ENCODE measurements around the gene ABI2.
A peak's percentile ranks its signal among the peaks of the same experiment; 100 is the strongest.

ABI2 gene

DNA sequence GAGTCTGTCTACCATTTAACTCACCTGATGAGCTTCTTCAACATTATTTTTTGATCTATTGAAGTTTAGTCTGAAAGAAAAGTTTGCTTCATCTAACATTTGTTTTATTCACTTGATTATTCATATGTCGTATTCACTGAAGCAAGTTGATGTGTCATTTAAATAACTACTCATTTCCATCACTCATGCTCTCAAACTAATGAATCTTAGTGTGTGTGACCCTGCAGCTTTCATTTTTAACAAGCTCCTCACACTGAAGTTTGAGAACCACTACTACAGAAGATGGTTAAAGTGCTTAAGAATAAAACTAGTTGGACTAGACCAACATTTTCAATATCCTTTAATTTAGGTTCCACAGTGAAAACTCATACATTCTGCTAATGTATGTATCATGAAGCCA lies 1.8 kb upstream of the ABI2 start:
- Histone ChIP-seq H3K27me3 (ENCODE audit: insufficient read depth, low read length) (no peaks in the 10 kb centered on the region), H3K23ac (ENCODE audit: low read length) (no peak overlapping the region), H3K79me1 (ENCODE audit: low read length) (peaks cover 11% of the 10 kb centered on the region), H3K27ac (ENCODE audit: low read depth, low read length) (no peak overlapping the region), H3K79me2 (ENCODE audit: control insufficient read depth, insufficient read depth, low read length, poor library complexity) (peaks cover 11% of the 10 kb centered on the region), H3K18ac (ENCODE audit: low read length) (no peak overlapping the region), H3K9me3 (ENCODE audit: insufficient read depth, low read depth, low read length) (no peaks in the 10 kb centered on the region), H3K4me1 (ENCODE audit: control insufficient read depth in 1 of 2, insufficient read depth in 2 of 2, low read length in 2 of 2) (no peaks in the 10 kb centered on the region), H3K9ac (ENCODE audit: low read length) (no peak overlapping the region), H2AFZ (ENCODE audit: insufficient read depth, low read length, poor library complexity) (no peak overlapping the region), H3K36me3 (ENCODE audit: control insufficient read depth in 1 of 2, insufficient read depth in 2 of 2, low read length in 2 of 2) (no peaks in the 10 kb centered on the region), H2BK120ac (ENCODE audit: insufficient read depth, low read length, poor library complexity) (no peak overlapping the region), H2BK12ac (ENCODE audit: low read length) (no peak overlapping the region), H4K91ac (ENCODE audit: low read depth, low read length) (no peak overlapping the region), H2BK5ac (ENCODE audit: low read depth, low read length, poor library complexity) (no peak overlapping the region), H4K12ac (ENCODE audit: low read depth, low read length) (no peak overlapping the region), H4K8ac (ENCODE audit: low read depth, low read length) (no peak overlapping the region), H3K4me2 (ENCODE audit: low read length) (no peak overlapping the region), H3K4ac (ENCODE audit: low read depth, low read length) (no peak overlapping the region), H2AK5ac (ENCODE audit: low read length) (no peak overlapping the region), H3K14ac (ENCODE audit: low read length) (no peak overlapping the region), H3K4me3 (ENCODE audit: low read depth, low read length) (no peak overlapping the region)
- no peak for DNase-seq
- no CpG with 5 or more reads among the region's 1 CpG for WGBS (ENCODE audit: extremely low coverage, insufficient coverage, insufficient read length)

DNA sequence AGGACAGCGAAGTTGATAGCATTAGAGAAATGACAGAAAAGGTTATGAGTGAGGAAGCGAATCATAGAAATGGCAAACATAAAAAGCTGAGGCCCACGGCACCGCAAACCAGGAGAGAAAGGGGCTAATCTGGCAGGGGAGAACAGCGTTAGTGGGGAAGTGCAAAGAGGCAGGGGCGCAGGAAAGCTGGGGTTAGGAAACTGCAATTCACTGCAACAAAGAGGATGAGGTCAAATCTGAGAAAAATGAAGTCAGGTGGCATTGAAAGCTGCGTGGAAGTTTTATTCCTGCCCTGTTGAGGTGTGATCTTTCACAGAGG lies 653 bp upstream of the ABI2 start:
- Histone ChIP-seq H3K4me1 (ENCODE audit: control insufficient read depth in 1 of 2, insufficient read depth in 2 of 2, low read length in 2 of 2) (no peaks in the 10 kb centered on the region), H3K79me1 (ENCODE audit: low read length) (peaks cover 11% of the 10 kb centered on the region), H2BK5ac (ENCODE audit: low read depth, low read length, poor library complexity) (peak overlapping the region; percentile 66), H3K27me3 (ENCODE audit: insufficient read depth, low read length) (no peaks in the 10 kb centered on the region), H3K36me3 (ENCODE audit: control insufficient read depth in 1 of 2, insufficient read depth in 2 of 2, low read length in 2 of 2) (no peaks in the 10 kb centered on the region), H3K9me3 (ENCODE audit: insufficient read depth, low read depth, low read length) (no peaks in the 10 kb centered on the region), H3K23ac (ENCODE audit: low read length) (no peak overlapping the region), H2BK12ac (ENCODE audit: low read length) (peak overlapping the region; percentile 6), H3K9ac (ENCODE audit: low read length) (peak overlapping the region; percentile 60), H4K91ac (ENCODE audit: low read depth, low read length) (peak overlapping the region; percentile 64), H3K4ac (ENCODE audit: low read depth, low read length) (peak overlapping the region; percentile 29), H2AFZ (ENCODE audit: insufficient read depth, low read length, poor library complexity) (peak overlapping the region; percentile 53), H3K4me2 (ENCODE audit: low read length) (peak overlapping the region; percentile 90), H3K4me3 (ENCODE audit: low read depth, low read length) (peak overlapping the region; percentile 70), H3K14ac (ENCODE audit: low read length) (peak overlapping the region; percentile 90), H3K27ac (ENCODE audit: low read depth, low read length) (peak overlapping the region; percentile 87), H4K12ac (ENCODE audit: low read depth, low read length) (peak overlapping the region; percentile 91), H3K18ac (ENCODE audit: low read length) (peak overlapping the region; percentile 74), H4K8ac (ENCODE audit: low read depth, low read length) (peak overlapping the region; percentile 90), H2BK120ac (ENCODE audit: insufficient read depth, low read length, poor library complexity) (peak overlapping the region; percentile 80), H2AK5ac (ENCODE audit: low read length) (no peak overlapping the region), H3K79me2 (ENCODE audit: control insufficient read depth, insufficient read depth, low read length, poor library complexity) (peaks cover 12% of the 10 kb centered on the region)
- no peak for DNase-seq
- no CpG with 5 or more reads among the region's 7 CpGs for WGBS (ENCODE audit: extremely low coverage, insufficient coverage, insufficient read length)

DNA sequence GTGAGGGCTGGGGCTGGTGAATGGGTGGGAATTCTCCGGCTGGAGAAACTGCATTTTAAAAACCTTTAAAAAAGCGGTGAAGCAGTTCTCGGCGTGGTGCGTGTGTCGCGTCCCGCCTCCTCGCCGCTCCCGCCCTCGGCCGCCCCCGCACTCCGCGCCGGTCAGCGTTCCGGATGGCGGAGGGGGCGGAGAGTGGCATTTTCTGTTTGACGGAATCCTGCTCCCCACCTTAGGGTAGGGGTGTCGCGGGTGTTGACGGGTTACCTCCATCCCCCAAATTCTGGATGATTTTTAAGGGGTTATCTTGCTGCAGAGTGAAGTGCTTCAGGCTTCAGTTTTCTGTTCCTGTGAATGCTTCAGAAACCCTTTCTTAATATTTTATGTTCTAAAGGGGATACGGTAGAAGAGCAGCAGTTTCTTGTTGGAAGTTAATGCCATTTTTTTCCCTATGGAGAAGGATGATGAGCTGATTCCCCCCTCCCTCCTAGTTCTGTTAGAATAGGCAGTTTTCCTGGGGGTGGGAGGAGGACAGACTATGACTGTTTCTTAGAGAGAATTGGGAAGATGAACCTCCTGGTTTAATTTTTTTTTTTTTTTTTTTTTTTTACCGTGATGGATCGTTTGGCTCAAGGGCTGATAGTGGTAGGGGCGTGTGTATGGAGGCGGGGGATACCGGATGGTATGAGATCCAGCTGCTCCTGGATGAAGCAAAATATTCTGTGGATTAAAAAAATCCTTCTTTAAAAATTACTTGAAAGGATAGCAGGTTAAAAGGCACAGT lies 756 bp downstream of the ABI2 start:
- Histone ChIP-seq H2BK120ac (ENCODE audit: insufficient read depth, low read length, poor library complexity) (no peak overlapping the region), H3K79me2 (ENCODE audit: control insufficient read depth, insufficient read depth, low read length, poor library complexity) (peaks cover 12% of the 10 kb centered on the region), H3K18ac (ENCODE audit: low read length) (peak overlapping the region; percentile 43), H3K4me1 (ENCODE audit: control insufficient read depth in 1 of 2, insufficient read depth in 2 of 2, low read length in 2 of 2) (no peaks in the 10 kb centered on the region), H3K4me3 (ENCODE audit: low read depth, low read length) (peak overlapping the region; percentile 99), H3K4me2 (ENCODE audit: low read length) (peak overlapping the region; percentile 63), H2AFZ (ENCODE audit: insufficient read depth, low read length, poor library complexity) (peak overlapping the region; percentile 98), H3K27me3 (ENCODE audit: insufficient read depth, low read length) (no peaks in the 10 kb centered on the region), H3K9me3 (ENCODE audit: insufficient read depth, low read depth, low read length) (no peaks in the 10 kb centered on the region), H3K36me3 (ENCODE audit: control insufficient read depth in 1 of 2, insufficient read depth in 2 of 2, low read length in 2 of 2) (peaks cover 0 to 2% of the 10 kb centered on the region in 2 experiments), H3K9ac (ENCODE audit: low read length) (peak overlapping the region; percentile 87), H2BK12ac (ENCODE audit: low read length) (no peak overlapping the region), H3K27ac (ENCODE audit: low read depth, low read length) (peak overlapping the region; percentile 76), H2BK5ac (ENCODE audit: low read depth, low read length, poor library complexity) (peak overlapping the region; percentile 64), H4K91ac (ENCODE audit: low read depth, low read length) (peak overlapping the region; percentile 75), H3K4ac (ENCODE audit: low read depth, low read length) (peak overlapping the region; percentile 74), H3K79me1 (ENCODE audit: low read length) (peaks cover 11% of the 10 kb centered on the region), H3K23ac (ENCODE audit: low read length) (no peak overlapping the region), H4K8ac (ENCODE audit: low read depth, low read length) (peak overlapping the region; percentile 64), H4K12ac (ENCODE audit: low read depth, low read length) (peak overlapping the region; percentile 76), H2AK5ac (ENCODE audit: low read length) (no peak overlapping the region), H3K14ac (ENCODE audit: low read length) (no peak overlapping the region)
- WGBS (ENCODE audit: extremely low coverage, insufficient coverage, insufficient read length) = no CpG with 5 or more reads among the region's 31 CpGs
- DNase-seq = peak; percentile 24 to 49

DNA sequence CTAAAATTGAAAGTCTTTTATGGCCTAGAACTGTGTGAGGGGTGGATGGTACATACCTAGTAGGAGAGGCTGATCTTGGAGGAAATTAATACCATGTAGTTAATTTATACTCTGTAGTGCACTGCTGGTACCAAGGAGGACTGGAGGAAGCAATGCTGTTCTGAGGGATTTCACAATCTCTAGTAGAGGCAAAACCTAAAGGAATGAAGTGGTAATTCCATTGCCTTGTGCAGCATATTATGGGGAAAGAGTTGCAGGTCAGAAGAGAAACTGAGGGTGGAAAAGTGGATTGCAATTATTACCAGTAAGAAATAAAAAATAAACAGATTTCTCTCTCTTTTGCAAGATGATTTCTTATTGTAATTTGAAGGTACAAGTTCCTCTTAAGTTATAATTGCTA lies 2.2 kb downstream of the ABI2 start:
- no peak overlapping the region for H3K4ac ChIP-seq (ENCODE audit: low read depth, low read length)
- no peaks in the 10 kb centered on the region for H3K27me3 ChIP-seq (ENCODE audit: insufficient read depth, low read length)

More for the DNA sequence above, 2.2 kb downstream of the ABI2 start:
- no peak overlapping the region for H3K9ac ChIP-seq (ENCODE audit: low read length)
- DNase-seq = peak; percentile 15 to 67
- no peak overlapping the region for H3K14ac ChIP-seq (ENCODE audit: low read length)
- H3K18ac ChIP-seq (ENCODE audit: low read length) = no peak overlapping the region
- H2BK120ac ChIP-seq (ENCODE audit: insufficient read depth, low read length, poor library complexity) = no peak overlapping the region
- no peak overlapping the region for H3K4me2 ChIP-seq (ENCODE audit: low read length)
- no peak overlapping the region for H2BK12ac ChIP-seq (ENCODE audit: low read length)
- H3K4me1 ChIP-seq (ENCODE audit: control insufficient read depth in 1 of 2, insufficient read depth in 2 of 2, low read length in 2 of 2) = no peaks in the 10 kb centered on the region
- no peak overlapping the region for H4K12ac ChIP-seq (ENCODE audit: low read depth, low read length)
- no peak overlapping the region for H3K27ac ChIP-seq (ENCODE audit: low read depth, low read length)
- H2BK5ac ChIP-seq (ENCODE audit: low read depth, low read length, poor library complexity) = no peak overlapping the region
- no peak overlapping the region for H2AFZ ChIP-seq (ENCODE audit: insufficient read depth, low read length, poor library complexity)
- peaks cover 11% of the 10 kb centered on the region for H3K79me1 ChIP-seq (ENCODE audit: low read length)
- H3K9me3 ChIP-seq (ENCODE audit: insufficient read depth, low read depth, low read length) = no peaks in the 10 kb centered on the region
- H4K8ac ChIP-seq (ENCODE audit: low read depth, low read length) = no peak overlapping the region
- no peak overlapping the region for H3K23ac ChIP-seq (ENCODE audit: low read length)
- peaks cover 12% of the 10 kb centered on the region for H3K79me2 ChIP-seq (ENCODE audit: control insufficient read depth, insufficient read depth, low read length, poor library complexity)
- no peak overlapping the region for H2AK5ac ChIP-seq (ENCODE audit: low read length)
- H4K91ac ChIP-seq (ENCODE audit: low read depth, low read length) = no peak overlapping the region
- no peak overlapping the region for H3K4me3 ChIP-seq (ENCODE audit: low read depth, low read length)
- peaks cover 0 to 3% of the 10 kb centered on the region in 2 experiments for H3K36me3 ChIP-seq (ENCODE audit: control insufficient read depth in 1 of 2, insufficient read depth in 2 of 2, low read length in 2 of 2)
